GM23338 (cell line): ENCODE results near the gene DENND4C. TPM values are rescaled to one million over a fixed set of nuclear protein-coding genes. Genes with fewer than 3 reads are reported as not detected.

ENCODE experiments used
- ATAC-seq: fragments of 200-7000 bp; cut with Tn5 transposase; 3 replicates; pipeline ENCODE4 v1.9.1; 2020
- DNase-seq: peaks from one replicate; pipeline ENCODE4 v3.0.0-alpha.2; 2015; ENCODE audit warnings: low spot score
- H2AFZ ChIP-seq: fragments of 200-600 bp; sonication (generic); 2 replicates; pipeline ENCODE4 v1.8.0; 2016; ENCODE audit warnings: antibody characterized with exemption, mild to moderate bottlenecking, moderate library complexity
- H3F3A ChIP-seq: fragments of 200-600 bp; sonication (generic); replicated peaks from 2 replicates; pipeline ENCODE4 v1.8.0; 2017; ENCODE audit warnings: antibody characterized with exemption, mixed run types, low read depth
- H3K27ac ChIP-seq: fragments of 200-600 bp; sonication (generic); 2 replicates; pipeline ENCODE4 v1.6.1; 2016; ENCODE audit warnings: low read depth
- H3K27me3 ChIP-seq: fragments of 200-600 bp; sonication (generic); 2 replicates; pipeline ENCODE4 v1.8.0; 2016; ENCODE audit warnings: mild to moderate bottlenecking, mixed run types, moderate library complexity; ENCODE audit not compliant: insufficient read depth
- H3K36me3 ChIP-seq: fragments of 200-600 bp; sonication (generic); 2 replicates; pipeline ENCODE4 v1.8.0; 2016; ENCODE audit warnings: mild to moderate bottlenecking; ENCODE audit not compliant: insufficient read depth
- H3K4me1 ChIP-seq: fragments of 200-600 bp; sonication (generic); 2 replicates; pipeline ENCODE4 v1.8.0; 2016; ENCODE audit warnings: mild to moderate bottlenecking, moderate library complexity; ENCODE audit not compliant: insufficient read depth
- H3K4me2 ChIP-seq: fragments of 200-600 bp; sonication (generic); 2 replicates; pipeline ENCODE4 v1.7.1; 2017; ENCODE audit warnings: mixed run types
- H3K4me3 ChIP-seq: fragments of 200-600 bp; sonication (generic); 2 replicates; pipeline ENCODE4 v1.6.1; 2016; ENCODE audit warnings: mixed run types
- H3K79me2 ChIP-seq: fragments of 200-600 bp; sonication (generic); replicated peaks from 2 replicates; pipeline ENCODE4 v1.8.0; 2017; ENCODE audit warnings: mild to moderate bottlenecking; ENCODE audit not compliant: insufficient read depth
- H3K9me2 ChIP-seq: fragments of 200-600 bp; sonication (generic); 2 replicates; pipeline ENCODE4 v1.8.0; 2017; ENCODE audit not compliant: insufficient read depth
- H4K20me1 ChIP-seq: fragments of 200-600 bp; sonication (generic); replicated peaks from 2 replicates; pipeline ENCODE4 v1.8.0; 2017; ENCODE audit warnings: mild to moderate bottlenecking; ENCODE audit not compliant: insufficient read depth
- H3K27ac Mint-ChIP-seq: 2 replicates; pipeline ENCODE4 v1.8.0; 2020; ENCODE audit warnings: inconsistent platforms, mild to moderate bottlenecking, moderate library complexity, mixed read lengths
- H3K27me3 Mint-ChIP-seq: 3 replicates; pipeline ENCODE4 v1.8.0; 2022; ENCODE audit warnings: low read depth, mild to moderate bottlenecking, moderate library complexity, mixed read lengths, inconsistent platforms; ENCODE audit not compliant: insufficient read depth, poor library complexity
- H3K36me3 Mint-ChIP-seq: 3 replicates; pipeline ENCODE4 v1.8.0; 2021; ENCODE audit warnings: low read depth, mild to moderate bottlenecking, inconsistent platforms, moderate library complexity, mixed read lengths
- H3K4me1 Mint-ChIP-seq: 3 replicates; pipeline ENCODE4 v1.8.0; 2020; ENCODE audit warnings: mild to moderate bottlenecking, inconsistent platforms, mixed read lengths
- H3K4me3 Mint-ChIP-seq: 3 replicates; pipeline ENCODE4 v1.8.0; 2021; ENCODE audit warnings: moderate library complexity, mild to moderate bottlenecking, inconsistent platforms, mixed read lengths
- H3K9me3 Mint-ChIP-seq: 3 replicates; pipeline ENCODE4 v1.8.0; 2020; ENCODE audit warnings: moderate library complexity, mild to moderate bottlenecking, inconsistent platforms, mixed read lengths
- EZH2phosphoT487 ChIP-seq: fragments of 200-600 bp; sonication (generic); IDR thresholded peaks from one replicate; pipeline ENCODE4 v1.8.1; 2018; ENCODE audit warnings: antibody characterized with exemption; ENCODE audit not compliant: unreplicated experiment
- JUNB ChIP-seq: IDR thresholded peaks from one replicate; pipeline ENCODE4 v1.6.1; 2016; ENCODE audit warnings: antibody characterized with exemption; ENCODE audit not compliant: unreplicated experiment
- ZNF331 ChIP-seq: fragments of 250-450 bp; sonication (Bioruptor Pico); IDR thresholded peaks from 2 replicates; pipeline ENCODE4 v1.5.0; 2020; ENCODE audit warnings: low read depth, mild to moderate bottlenecking, moderate library complexity
- ZNF462 ChIP-seq: fragments of 250-450 bp; sonication (Bioruptor Pico); IDR thresholded peaks from 2 replicates; pipeline ENCODE4 v1.5.0; 2020; ENCODE audit warnings: mild to moderate bottlenecking, moderate library complexity
- polyA plus RNA-seq: library from polyadenylated mRNA; unstranded; fragments of >200 nt; fragmentation: Nextera tagmentation; extraction: Ambion mirVana; gene quantifications from 2 replicates; pipeline ENCODE4 v1.2.1, GENCODE V29; 2016
- total RNA-seq: library from RNA; depleted of rRNA; stranded (reverse); fragments of >200 nt; shearing (Covaris generic); gene quantifications from 2 replicates; pipeline ENCODE4 v1.2.3, GENCODE V29; 2014
- TF ChIP-seq, protein P1 (sequence below): IDR thresholded peaks from 2 replicates; pipeline ENCODE4 v1.6.1; 2016; ENCODE audit warnings: antibody characterized with exemption

DENND4C gene
- total and polyA plus RNA-seq, 2 experiments from 2014 or later: 6.4 to 30.8 TPM

DNA sequence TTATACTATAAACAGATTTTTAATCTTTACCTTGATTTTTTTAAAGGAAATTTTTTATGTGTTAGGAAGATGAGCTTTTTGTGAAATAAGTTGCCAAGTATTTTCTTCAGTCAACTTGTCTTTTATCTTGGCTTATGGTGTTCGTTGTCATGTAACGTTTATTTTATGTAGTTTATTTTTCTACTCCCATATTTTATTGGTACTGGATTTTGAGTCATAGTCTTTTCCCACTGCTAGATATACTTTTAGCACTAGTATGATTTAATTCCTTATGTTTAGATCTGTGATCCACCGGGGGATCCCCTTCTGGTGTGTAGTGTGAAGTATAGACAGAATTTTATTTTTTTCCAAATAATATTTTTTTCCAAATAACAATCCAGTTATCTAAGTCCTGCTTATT is 54.2 kb downstream of the DENND4C start (continued):
- TF ChIP-seq, protein P1, sequence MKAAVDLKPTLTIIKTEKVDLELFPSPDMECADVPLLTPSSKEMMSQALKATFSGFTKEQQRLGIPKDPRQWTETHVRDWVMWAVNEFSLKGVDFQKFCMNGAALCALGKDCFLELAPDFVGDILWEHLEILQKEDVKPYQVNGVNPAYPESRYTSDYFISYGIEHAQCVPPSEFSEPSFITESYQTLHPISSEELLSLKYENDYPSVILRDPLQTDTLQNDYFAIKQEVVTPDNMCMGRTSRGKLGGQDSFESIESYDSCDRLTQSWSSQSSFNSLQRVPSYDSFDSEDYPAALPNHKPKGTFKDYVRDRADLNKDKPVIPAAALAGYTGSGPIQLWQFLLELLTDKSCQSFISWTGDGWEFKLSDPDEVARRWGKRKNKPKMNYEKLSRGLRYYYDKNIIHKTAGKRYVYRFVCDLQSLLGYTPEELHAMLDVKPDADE: no peak
- no peak for TF ChIP-seq ZNF462

DNA sequence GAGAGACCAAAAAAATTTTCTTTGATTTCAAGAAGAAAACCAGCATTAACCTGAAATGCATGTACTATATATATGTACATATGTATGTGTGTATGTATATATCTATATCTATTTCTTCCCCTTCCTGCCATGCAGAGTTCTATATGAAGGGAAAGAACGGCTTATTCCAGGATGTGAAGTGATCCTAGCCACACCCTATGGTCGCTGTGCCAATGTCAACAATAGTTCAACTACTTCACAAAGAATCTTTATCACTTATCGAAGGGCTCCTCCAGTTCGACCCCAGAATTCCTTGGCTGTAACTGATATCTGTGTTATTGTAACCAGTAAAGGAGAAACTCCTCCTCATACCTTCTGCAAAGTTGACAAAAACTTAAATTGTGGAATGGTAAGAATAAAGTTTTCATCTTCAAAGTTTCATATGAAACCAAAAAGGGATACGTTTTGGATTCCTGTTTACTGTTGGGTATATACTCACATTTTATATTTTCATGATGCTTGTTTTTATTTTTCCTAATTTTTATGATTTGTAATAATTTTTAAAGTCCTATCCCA is 56.2 kb downstream of the DENND4C start:
- no peak overlapping the region for H3K4me3 Mint-ChIP-seq
- no peaks in the 10 kb centered on the region for H3F3A ChIP-seq
- peaks cover 35% of the 10 kb centered on the region for H3K79me2 ChIP-seq
- no peaks in the 10 kb centered on the region for H3K9me3 Mint-ChIP-seq
- no peak overlapping the region for H3K4me3 ChIP-seq
- TF ChIP-seq ZNF462 (no peak), ZNF331 (no peak), EZH2phosphoT487 (no peak), JUNB (no peak)
- H3K4me1 ChIP-seq: no peaks in the 10 kb centered on the region
- H3K4me2 ChIP-seq: no peak overlapping the region
- H3K4me1 Mint-ChIP-seq: no peaks in the 10 kb centered on the region
- no peaks in the 10 kb centered on the region for H3K27me3 ChIP-seq
- peaks cover 4% of the 10 kb centered on the region for H3K36me3 ChIP-seq
- H3K27ac Mint-ChIP-seq: no peak overlapping the region
- H3K36me3 Mint-ChIP-seq: peaks cover 15% of the 10 kb centered on the region; the same call in 2 of the 3 replicates
- ATAC-seq (no peak), DNase-seq (no peak)
- no peak overlapping the region for H3K27ac ChIP-seq
- no peaks in the 10 kb centered on the region for H3K9me2 ChIP-seq
- H4K20me1 ChIP-seq: peaks cover under 1% of the 10 kb centered on the region; the same call in 1 of the 2 replicates
- H2AFZ ChIP-seq: no peak overlapping the region
- peaks cover 2% of the 10 kb centered on the region for H3K27me3 Mint-ChIP-seq
